Mucosa of stomach (tissue), 1 donor: Measurements from ENCODE around the gene ABI2.
"Not testable (repeated sequence)": the region's sequence is repeated elsewhere in the genome, so short reads cannot be mapped to it uniquely, and the experiment has no call there.

ENCODE experiments used
- H3K27me3 ChIP-seq: one replicate; pipeline ENCODE4 v1.7.0; 2013; ENCODE audit warnings: mild to moderate bottlenecking, low read length; ENCODE audit not compliant: control insufficient read depth, insufficient read depth
- H3K36me3 ChIP-seq: one replicate; pipeline ENCODE4 v1.7.0; 2013; ENCODE audit warnings: low read length; ENCODE audit not compliant: control insufficient read depth, insufficient read depth
- H3K4me1 ChIP-seq: one replicate; pipeline ENCODE4 v1.7.0; 2013; ENCODE audit warnings: mild to moderate bottlenecking, low read length; ENCODE audit not compliant: control insufficient read depth, insufficient read depth
- H3K4me3 ChIP-seq: one replicate; pipeline ENCODE4 v1.7.0; 2013; ENCODE audit warnings: low read length
- H3K9ac ChIP-seq: one replicate; pipeline ENCODE4 v1.7.0; 2013; ENCODE audit warnings: mild to moderate bottlenecking, low read length, moderate library complexity
- H3K9me3 ChIP-seq: one replicate; pipeline ENCODE4 v1.7.0; 2013; ENCODE audit warnings: mild to moderate bottlenecking, low read length, moderate library complexity; ENCODE audit not compliant: control insufficient read depth
- donor health status: Pancreatic carcinoma.

ABI2 gene

GRCh38 chr2:203400805-203401585 is 72.8 kb downstream of the ABI2 start:
- Histone ChIP-seq H3K36me3 (no peaks in the 10 kb centered on the region), H3K9ac (no peak overlapping the region), H3K4me1 (peaks cover 8% of the 10 kb centered on the region), H3K9me3 (no peaks in the 10 kb centered on the region), H3K27me3 (no peaks in the 10 kb centered on the region), H3K4me3 (no peak overlapping the region)

- Histone ChIP-seq H3K27me3 (no peaks in the 10 kb centered on the region), H3K4me3 (no peak overlapping the region), H3K4me1 (peaks cover 8% of the 10 kb centered on the region), H3K9ac (no peak overlapping the region), H3K9me3 (no peaks in the 10 kb centered on the region), H3K36me3 (no peaks in the 10 kb centered on the region)
Measured at GRCh38 chr2:203404996-203405395, 76.8 kb downstream of the ABI2 start.

GRCh38 chr2:203407496-203407895 is 79.3 kb downstream of the ABI2 start:
- H3K27me3 ChIP-seq = no peaks in the 10 kb centered on the region
- no peaks in the 10 kb centered on the region for H3K9me3 ChIP-seq
- peaks cover 3% of the 10 kb centered on the region for H3K4me1 ChIP-seq
- no peak overlapping the region for H3K9ac ChIP-seq
- no peaks in the 10 kb centered on the region for H3K36me3 ChIP-seq
- no peak overlapping the region for H3K4me3 ChIP-seq

- Histone ChIP-seq H3K36me3 (no peaks in the 10 kb centered on the region), H3K4me1 (no peaks in the 10 kb centered on the region), H3K4me3 (no peak overlapping the region), H3K27me3 (no peaks in the 10 kb centered on the region), H3K9ac (no peak overlapping the region), H3K9me3 (no peaks in the 10 kb centered on the region)
Measured at GRCh38 chr2:203412546-203413331, 84.5 kb downstream of the ABI2 start.

- Histone ChIP-seq H3K9ac (no peak overlapping the region), H3K4me1 (no peaks in the 10 kb centered on the region), H3K4me3 (no peak overlapping the region), H3K27me3 (no peaks in the 10 kb centered on the region), H3K36me3 (no peaks in the 10 kb centered on the region), H3K9me3 (no peaks in the 10 kb centered on the region)
Measured at GRCh38 chr2:203413796-203414195, 85.6 kb downstream of the ABI2 start.

GRCh38 chr2:203418271-203418670 is 90.1 kb downstream of the ABI2 start:
- Histone ChIP-seq H3K9me3 (no peaks in the 10 kb centered on the region), H3K36me3 (no peaks in the 10 kb centered on the region), H3K4me3 (no peak overlapping the region), H3K27me3 (no peaks in the 10 kb centered on the region), H3K9ac (no peak overlapping the region), H3K4me1 (no peaks in the 10 kb centered on the region)

GRCh38 chr2:203427061-203427460 is 98.9 kb downstream of the ABI2 start:
- no peaks in the 10 kb centered on the region for H3K36me3 ChIP-seq
- no peaks in the 10 kb centered on the region for H3K9me3 ChIP-seq
- H3K4me3 ChIP-seq = no peak overlapping the region
- H3K4me1 ChIP-seq = no peaks in the 10 kb centered on the region
- no peaks in the 10 kb centered on the region for H3K27me3 ChIP-seq
- H3K9ac ChIP-seq = no peak overlapping the region

- H3K9ac ChIP-seq, H3K4me1 ChIP-seq, H3K27me3 ChIP-seq, H3K9me3 ChIP-seq, H3K4me3 ChIP-seq, H3K36me3 ChIP-seq: not testable (repeated sequence)
Measured at GRCh38 chr2:203429643-203430042, 101.4 kb downstream of the ABI2 start.

- no peaks in the 10 kb centered on the region for H3K4me1 ChIP-seq
Measured at GRCh38 chr2:203431391-203432185, 103.4 kb downstream of the ABI2 start.

GRCh38 chr2:203432811-203433210 is 104.6 kb downstream of the ABI2 start:
- Histone ChIP-seq H3K9me3 (no peaks in the 10 kb centered on the region), H3K9ac (no peak overlapping the region), H3K4me3 (no peak overlapping the region), H3K27me3 (no peaks in the 10 kb centered on the region), H3K36me3 (no peaks in the 10 kb centered on the region), H3K4me1 (no peaks in the 10 kb centered on the region)

More at GRCh38 chr2:203431391-203432185, 103.4 kb downstream of the ABI2 start:
- Histone ChIP-seq H3K4me3 (no peak overlapping the region), H3K9ac (no peak overlapping the region), H3K27me3 (no peaks in the 10 kb centered on the region), H3K9me3 (no peaks in the 10 kb centered on the region), H3K36me3 (no peaks in the 10 kb centered on the region)

- no peaks in the 10 kb centered on the region for H3K4me1 ChIP-seq
- no peak overlapping the region for H3K4me3 ChIP-seq
- peaks cover 12% of the 10 kb centered on the region for H3K36me3 ChIP-seq
- no peak overlapping the region for H3K9ac ChIP-seq
- no peaks in the 10 kb centered on the region for H3K27me3 ChIP-seq
- no peaks in the 10 kb centered on the region for H3K9me3 ChIP-seq
Measured at GRCh38 chr2:203436496-203436895, 108.3 kb downstream of the ABI2 start.

GRCh38 chr2:203437511-203437910 is 109.3 kb downstream of the ABI2 start:
- Histone ChIP-seq H3K9ac (no peak overlapping the region), H3K9me3 (no peaks in the 10 kb centered on the region), H3K4me1 (no peaks in the 10 kb centered on the region), H3K4me3 (no peak overlapping the region), H3K36me3 (peaks cover 14% of the 10 kb centered on the region), H3K27me3 (no peaks in the 10 kb centered on the region)
